ENCODE data around the gene ABR.
"Not testable (repeated sequence)": the region's sequence is repeated elsewhere in the genome, so short reads cannot be mapped to it uniquely, and the experiment has no call there.

The ABR gene

DNA sequence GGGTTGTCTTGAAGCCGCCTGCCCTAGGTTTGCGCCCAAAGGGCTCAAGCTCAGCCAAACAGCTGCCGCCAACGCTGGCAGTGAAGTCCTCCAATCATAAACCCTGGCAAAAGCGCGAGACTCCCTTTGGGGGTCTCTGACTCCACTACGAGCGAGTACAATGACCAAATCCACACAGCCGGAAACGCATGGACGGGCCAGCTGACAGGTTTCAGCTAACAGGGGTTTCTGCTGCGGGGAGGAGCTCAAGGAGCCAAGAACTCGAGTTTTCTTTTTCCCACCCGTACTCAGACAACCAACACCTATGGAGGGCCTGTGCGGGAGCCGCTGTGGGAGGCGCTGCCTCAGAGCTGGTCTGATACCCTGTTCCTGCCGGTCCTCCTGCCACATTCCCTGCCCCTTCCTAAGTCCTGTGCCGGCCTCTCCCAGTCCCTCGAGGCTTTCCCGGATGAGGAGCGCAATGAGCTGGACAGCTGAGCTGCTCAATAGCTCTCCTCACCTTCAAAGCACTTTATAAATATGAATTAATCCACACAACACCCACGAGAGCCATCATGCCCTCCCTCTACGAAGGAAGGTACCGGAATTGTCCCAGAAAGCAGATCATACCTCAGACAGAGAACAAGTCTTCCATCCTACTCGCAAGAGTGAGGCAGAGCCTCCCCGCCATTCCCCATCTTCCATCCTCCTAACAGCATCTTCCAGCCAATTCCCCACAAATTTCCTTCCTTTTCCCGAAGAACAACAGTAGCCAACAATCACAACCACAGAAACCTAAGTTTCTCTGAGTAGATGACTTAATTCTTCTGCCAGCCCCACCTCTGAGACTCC lies 6.1 kb downstream of the ABR start:
- DNase-seq: no peak

DNA sequence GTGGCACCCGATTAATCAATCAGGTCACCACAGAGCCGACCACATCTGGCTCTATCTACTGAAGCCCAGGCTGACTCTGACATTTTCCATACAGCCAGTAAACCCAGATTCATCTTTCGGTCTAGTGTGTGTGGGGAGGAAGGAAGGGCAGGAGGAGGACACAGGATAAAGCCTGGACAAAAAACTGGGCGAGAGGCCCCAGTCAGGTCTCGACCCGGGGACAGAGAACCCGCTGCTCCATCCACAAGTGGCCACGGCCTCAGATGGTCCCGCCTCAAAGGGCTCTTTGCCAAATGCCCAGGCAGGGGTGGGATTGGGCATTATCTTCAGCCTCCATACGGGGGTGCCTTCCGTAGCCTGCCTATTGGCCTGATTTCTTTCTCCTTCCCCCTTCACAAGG lies 7.8 kb downstream of the ABR start:
- no peak for DNase-seq

DNA sequence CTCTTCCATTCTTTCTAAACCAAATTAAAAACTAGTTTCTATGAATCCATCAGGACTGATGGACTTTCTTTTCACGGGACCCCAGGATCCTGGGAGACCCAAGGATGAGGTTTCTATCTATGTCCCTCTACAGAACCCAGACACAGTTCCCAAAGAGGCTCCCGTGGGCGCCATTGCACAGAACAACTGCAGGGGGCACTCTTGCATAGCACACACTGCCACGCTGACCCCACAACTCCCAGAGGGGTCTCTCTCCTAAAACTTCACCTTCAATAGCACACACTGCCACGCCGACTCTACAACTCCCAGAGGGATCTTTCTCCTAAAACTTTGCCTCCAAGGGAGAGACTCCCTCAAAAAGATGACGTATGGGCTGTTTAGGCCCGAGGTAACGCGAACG lies 9.0 kb downstream of the ABR start:
- DNase-seq: no peak

DNA sequence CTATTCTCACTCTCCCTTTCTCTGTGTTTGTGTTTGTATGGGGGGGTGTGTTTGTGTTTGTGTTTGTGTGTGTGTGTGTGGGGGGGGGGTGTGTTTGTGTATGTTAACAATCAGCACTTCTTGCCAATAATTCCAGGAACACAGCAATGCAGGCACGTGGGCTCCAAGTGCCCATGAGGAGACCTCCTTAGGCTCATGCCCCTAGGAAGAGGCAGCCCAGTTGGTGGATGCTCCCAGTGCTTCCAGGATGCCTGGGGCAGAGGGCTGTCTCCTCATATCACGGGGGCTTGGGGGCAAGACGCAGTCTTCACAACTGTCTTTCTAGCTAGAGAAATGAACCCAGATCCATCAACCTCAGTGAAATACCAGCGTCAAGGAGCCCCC lies 9.9 kb downstream of the ABR start:
- DNase-seq: no peak

DNA sequence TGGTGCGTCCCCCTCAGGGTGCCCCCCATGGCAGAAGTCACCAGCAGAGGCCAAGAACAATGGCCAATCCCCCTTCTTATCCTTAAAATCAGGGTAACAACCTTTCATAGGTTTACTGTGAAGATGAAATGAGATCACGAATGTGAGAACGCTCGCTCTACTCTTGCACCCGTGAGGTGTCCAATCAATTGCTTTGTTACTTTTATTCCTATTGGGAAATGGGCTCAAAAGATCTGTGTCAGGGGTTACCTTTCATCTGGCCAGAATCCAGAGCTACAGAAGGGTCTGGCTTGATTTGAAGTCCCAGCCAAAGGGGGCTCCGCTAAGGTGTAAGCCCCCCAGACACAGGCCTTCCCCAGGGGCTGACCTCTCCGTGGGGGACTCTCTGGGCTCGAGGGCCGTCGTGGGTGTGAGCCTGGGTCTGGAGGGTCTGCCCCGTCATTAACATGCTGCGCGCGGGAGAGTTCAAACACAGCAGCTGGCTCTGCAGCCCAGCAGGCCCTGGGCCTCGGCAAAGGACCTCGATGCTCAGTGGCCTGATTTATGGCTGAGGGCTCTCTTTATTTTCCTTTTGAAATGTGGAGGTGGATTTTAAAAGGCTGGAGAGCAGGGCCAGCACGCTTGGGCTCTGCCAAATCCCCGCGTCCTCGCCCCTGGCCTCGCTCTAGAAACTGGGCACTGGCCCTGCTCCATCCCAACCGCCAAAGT lies 10.4 kb downstream of the ABR start:
- no peak for DNase-seq

DNA sequence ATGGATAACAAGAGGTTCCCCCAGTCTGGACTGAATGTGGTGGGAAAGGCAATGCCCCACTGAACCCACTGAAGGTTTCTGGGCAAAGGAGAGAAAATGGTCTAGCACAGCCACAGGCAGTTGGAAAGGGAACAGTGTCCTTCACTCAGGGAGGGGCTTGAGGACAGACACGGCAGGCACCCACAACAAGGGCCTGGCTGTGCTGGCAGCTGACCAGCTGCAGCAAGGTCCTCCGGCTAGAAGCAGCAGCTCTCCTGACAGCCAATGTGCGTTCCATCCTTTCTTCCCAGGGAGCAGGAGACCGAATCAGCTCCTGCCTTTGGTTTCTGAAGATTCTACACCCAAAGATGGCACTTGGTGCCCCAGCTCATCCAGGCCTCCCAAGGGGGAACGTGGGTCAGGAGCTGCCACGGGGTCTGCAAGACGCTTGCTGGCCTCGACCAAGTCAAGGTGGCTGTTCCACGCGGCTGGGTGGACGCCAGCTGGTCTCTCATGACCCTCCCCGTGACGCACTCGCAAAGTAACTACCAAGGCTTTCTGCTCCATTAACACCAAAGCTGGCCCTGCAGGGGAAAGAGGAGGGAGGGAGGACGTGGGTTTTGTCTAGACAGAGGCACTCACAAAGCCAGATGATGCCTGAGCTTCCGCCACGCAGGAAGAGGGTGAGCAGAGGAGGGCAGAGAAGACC lies 11.1 kb downstream of the ABR start:
- no peak for DNase-seq

DNA sequence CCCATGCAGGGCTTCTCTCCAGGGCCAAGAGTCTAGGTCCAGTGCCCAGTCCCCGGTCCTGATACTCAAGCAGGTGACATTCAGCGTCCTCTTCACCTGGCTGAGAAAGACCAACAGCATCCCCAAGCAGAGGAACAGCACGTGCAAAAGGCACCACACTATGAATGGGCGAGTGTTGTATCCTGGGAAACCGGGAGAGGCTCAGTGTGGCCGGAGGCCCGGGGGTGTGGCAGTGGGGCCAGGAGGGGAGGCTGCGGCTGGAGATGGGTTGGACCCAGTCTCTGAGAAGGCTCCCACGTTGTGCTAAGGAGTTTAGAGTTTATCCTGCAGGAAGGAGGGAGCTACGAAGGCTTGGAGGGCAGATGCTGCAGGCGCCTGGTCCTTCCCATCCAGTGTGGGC lies 13.5 kb downstream of the ABR start:
- no peak for DNase-seq

DNA sequence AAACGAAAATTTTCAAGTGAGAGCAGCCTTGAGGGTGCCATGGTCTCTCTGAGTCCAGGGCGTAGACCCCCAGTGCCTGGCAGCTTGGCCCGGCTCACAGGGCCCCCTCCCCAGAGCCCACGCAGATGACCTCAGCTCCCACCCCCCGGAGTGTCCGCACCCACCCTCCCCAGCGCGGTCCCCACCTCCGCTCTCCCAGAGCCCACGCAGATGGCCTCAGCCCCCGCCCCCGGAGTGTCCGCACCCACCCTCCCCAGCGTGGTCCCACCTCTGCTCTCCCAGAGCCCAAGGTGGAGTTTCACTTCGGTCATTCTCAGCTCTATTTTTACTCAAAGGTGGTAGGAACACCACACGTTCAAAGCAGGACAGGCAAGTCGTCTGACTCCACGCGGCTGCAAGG lies 13.9 kb downstream of the ABR start:
- no peak for DNase-seq

DNA sequence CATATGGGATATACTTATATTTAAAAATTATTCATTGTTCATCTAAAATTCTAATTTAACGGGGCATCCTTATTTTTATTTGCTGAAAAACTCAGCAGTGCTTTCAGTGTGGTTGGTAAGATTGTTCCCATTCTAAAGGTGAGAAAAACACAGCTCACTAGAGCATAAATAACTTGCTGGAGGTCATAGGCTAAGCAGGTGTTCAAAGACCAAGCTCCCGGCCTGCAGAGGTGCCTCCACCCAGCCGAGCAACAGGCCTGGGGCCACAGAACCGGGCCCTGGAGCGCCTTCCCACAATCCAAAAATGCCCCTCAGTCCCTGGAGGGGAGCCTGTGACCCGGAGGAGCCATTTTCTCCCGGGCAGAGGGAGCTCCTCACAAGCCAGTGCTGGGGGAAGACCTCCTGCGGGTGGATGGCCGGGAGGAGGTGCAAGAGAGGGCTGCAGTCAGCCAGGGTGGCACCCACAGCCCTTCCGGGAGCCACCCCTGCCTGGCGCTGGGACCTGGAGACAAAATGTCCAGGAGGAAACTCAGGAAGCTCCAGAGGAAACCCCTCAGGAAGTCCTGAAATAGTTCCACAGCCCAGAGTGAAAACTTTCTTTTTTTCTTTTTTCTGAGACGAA lies 14.7 kb downstream of the ABR start:
- no peak for DNase-seq

DNA sequence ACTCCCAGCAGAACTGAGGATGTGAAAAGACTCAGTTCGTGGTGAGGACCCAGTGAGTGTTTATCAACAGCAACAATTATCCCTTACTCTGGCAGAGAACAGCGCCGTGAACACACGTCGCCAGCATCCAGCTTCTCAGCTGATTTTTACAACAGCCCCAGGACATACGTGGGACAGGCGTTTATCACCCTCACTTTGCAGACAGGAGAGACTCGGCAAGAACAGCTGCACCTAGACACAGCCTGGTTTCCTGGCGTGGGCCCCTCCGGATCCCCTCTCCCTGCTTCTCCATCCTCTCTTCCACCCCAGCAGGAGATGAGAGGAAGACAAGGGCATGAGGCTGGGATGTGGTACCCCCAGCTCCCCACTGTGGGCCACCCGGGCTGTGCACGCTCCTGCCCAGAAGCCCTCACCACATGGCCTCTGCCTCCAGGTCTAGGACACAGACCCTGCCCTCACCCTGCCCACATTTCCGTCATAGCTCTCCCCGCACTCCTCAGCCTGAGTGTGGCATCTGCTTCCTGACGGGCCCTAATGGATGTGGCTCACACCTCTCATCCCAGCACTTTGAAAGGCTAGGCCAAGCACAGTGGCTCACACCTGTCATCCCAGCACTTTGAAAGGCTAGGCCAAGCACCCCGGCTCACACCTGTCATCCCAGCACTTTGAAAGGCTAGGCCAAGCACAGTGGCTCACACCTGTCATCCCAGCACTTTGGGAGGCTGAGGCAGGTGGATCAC lies 17.5 kb downstream of the ABR start:
- no peak for DNase-seq

DNA sequence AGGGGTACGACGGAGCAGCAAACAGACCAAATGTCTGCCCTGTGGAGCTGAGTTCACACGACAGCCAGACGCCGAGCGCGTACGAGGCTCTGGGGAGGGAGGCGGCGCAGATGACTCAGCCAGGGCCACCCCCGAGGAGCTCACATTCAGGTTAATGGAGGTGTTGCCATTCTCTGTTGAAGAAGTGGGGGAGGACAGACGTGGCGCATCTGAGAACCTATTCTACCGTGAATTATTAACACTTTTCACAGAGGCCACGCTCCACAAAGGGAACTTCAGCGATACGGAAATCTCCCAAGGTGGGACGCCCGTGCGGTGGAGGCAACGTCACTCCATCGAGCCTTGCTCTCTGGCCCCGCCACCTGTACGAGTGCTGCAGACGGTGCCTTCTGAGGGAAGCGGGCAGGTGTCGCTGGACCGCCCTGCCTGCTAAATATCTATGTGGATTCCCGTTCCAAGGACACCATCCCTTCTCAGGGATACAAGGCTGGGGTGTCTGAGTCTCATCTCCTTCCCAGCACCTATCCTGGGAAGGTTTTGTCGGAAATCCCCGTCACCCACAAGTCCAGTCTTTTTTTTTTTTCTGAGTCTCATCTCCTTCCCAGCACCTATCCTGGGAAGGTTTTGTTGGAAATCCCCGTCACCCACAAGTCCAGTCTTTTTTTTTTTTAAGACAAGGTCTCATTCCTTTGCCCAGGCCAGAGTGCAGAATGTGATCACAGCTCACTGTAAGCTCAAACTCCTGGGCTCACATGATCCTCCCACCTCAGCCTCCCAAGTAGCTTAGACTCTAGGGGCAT lies 19.0 kb downstream of the ABR start:
- no peak for DNase-seq

DNA sequence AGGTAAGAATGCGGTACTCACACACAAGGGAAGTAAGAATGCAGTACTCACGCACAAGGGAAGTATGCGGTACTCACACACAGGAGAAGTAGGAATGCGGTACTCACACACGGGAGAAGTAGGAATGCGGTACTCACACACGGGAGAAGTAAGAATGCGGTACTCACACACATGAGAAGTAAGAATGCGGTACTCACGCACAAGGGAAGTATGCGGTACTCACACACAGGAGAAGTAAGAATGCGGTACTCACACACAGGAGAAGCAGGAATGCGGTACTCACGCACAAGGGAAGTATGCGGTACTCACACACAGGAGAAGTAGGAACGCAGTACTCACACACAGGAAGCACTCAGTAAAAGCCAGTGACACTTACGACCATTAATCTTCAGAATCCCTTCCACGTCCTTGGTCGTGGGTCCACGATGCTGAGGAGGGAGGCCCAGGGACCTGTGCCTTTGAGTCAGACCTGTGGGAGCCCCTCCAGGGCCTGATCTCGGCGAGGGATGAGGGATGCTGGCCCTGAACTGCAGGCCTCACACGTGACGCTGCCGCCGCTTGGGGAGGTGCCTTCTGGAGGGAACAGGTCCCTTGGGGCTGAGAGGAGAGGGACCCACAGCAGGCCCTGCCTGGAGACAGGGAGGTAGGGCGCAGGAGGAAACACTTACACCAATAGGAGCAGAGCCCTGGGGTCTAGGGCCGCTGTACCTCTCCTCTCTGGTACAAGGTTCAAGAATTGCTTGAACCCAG lies 20.2 kb downstream of the ABR start:
- DNase-seq: no peak

DNA sequence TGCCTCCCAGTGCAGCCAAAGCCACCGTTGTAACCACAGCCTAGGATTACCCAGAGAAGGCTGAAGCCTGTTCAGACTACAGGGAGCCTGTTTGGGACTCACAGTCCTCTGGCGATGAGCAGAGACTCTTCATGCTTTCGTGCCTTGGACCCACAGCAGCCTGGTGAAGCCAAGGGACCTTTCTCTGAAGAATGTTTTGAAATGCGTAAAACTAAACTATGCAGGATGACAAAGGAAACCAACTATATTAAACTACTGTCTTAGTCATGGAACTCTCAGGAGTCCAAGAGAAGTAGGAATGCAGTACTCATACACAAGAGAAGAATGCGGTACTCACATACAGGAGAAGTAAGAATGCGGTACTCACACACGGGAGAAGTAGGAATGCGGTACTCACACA lies 20.9 kb downstream of the ABR start:
- DNase-seq: no peak

DNA sequence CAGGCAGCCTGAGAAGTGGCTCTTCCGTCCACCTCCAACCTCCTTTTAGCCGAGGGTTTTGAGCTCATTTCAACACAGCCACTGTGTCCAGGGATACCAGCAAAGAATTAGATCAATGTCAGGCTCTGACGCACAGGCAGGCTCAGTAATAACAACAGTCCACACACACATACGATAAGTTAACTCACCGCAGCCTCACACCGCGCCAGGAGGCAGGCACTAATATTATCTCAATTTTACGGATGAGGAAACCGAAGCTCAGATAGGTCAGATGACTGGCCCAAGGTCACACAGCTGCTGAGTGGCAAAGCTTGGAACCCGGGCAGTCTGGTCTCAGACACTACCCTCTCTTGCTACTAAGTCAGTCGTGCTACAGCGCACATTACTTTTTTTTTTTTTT lies 22.9 kb downstream of the ABR start:
- no peak for DNase-seq

DNA sequence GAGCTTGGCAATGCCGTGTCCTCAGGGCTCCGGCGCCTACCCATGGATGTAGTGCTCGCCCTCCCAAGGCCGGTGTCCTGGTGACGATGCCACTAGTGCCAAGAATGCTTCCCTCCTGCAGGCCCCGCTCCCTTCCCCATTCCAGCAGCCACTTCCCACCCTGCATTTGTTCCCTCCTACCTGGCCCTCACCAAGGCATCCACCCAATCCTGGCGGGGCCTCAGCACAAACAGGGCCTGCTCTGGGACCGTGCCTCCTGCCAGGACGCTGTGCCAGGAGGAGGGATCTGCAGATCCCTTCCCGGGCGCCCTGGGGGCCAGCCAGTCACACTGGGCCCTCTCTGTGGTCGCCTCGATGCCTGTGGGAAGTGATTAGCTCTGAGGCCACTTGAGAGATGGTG lies 25.1 kb downstream of the ABR start:
- DNase-seq: no peak

DNA sequence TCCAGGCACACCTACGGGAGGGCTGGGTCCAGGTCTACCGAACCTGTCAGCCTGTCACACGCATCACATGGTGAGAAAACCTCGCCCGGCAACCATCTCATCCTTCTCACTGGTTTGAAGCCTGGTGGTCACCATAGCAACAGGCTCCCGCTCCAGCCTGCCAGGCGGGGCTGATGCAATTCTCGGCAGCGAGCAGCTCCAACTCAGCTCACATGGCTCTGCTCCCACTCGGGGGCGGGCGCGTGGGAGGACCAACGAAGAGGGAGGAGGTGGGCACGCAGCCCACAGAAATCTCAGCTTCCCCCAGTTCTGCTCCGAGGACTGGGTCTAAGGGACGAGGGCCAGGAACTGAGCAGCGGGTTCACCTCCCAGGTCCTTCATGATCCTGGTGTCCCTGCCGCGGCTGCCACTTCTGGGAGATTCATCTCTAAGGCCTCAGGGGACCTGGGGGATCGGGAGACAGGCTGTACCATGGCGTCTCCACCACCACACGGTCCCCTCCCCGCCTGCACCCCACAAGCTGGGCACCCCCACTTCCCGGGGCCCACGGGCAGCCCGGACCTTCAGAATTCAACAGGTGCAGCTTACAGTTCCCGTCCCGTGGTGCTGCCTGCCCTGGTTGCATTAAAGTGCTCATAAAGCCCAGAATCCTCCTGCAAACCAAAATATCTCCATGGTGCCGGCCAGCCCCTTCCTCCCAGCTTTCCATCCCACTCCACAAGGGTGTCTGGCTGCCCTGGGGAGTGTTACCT lies 25.8 kb downstream of the ABR start:
- no peak for DNase-seq

DNA sequence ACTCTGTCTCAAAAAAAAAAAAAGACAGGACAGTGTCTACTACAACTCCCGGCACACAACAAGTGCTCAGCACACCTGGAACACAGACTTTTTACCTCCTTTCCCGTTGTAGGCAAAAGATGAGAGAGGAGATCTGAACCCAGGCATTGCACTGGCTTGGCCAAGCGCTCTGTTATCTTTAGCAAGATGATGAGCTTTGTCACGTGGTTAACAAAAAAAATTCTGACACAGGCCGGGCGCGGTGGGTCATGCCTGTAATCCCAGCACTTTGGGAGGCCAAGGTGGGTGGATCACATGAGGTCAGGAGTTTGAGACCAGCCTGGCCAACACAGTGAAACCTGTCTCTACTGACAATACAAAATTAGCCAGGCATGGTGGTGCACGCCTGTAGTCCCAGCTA lies 27.2 kb downstream of the ABR start:
- not testable (repeated sequence) for DNase-seq

DNA sequence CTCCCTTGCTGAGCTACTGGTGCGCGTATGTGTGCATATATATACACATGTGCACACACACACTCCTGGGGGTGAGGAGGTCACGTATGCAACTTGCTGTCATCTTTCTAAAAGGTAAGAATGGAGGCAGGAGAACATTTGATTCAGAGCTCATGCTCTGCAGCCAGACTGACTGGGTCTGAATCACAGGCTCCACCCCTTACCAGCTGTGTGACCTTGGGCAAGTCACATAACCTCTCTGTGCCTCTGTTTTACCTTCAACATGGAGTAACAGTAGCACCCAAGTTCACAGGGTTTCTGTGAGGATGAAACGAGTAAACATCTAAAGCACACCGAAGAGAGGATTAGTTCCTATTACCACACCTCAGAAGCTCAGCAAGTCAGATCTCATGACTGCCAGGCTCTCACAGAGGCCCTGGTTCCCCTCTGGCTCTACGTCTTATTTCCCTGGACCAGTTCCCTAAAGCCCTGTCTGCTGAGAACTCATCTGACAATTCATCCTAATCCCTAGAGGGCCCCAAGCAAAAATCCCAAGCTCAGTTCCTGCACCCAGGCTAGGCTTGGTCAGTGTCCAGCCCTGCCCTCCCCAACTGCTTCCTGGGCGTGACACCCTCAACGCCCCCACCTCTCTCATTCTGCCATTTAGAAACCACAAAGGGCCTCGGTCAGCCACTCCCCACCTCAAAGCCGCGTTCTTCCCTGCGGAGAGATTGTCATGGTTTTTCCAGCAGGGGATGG lies 28.7 kb downstream of the ABR start:
- DNase-seq: no peak

DNA sequence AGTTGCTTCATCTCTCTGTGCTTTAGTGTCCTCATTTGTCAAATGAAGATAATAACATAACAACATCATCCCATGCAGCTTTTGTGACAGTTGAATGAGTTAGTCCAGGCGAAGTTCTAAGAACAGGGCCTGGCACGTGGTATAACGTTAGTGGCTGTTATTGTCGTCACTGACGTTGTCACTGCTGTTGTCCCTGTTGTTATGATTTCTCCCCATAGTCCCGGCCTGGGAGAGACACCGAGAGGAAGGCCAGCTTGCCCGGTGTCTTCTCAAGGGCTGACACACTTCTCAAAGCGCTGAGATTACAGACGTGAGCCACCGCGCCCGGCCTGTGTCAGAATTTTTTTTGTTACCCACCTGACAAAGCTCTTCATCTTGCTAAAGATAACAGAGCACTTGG lies 29.9 kb downstream of the ABR start:
- no peak for DNase-seq

DNA sequence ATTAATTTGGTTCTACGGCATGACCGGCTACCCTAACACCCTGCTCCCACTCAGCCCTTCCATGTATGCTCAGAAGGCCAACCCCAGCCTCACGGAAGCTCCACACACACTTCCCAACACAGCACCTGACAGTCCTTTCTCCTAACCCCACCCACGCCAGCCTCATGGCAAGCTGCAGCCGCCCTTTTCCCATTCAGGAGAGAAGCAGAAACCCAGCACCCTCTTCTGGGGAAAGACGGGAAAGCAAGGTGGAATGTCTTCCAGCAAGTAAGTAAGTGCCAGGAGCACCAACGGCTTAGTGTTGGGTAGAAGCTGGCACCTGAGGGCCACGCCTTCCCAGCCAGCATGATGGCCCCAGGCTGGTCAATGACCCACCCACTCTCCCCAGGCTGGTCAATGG lies 32.1 kb downstream of the ABR start:
- DNase-seq: no peak

Measured in activated T-cell treated with anti-CD3 and anti-CD28 coated beads, Interleukin-2, amount 50 U/mL, for 48 hours (primary cell).